PFSK-1 (cell line): ENCODE measurements around the gene CHRNB2.

Experiments used
- FOXP2 ChIP-seq: optimal IDR thresholded peaks from 2 replicates; pipeline ENCODE3; 2011; ENCODE audit warnings: borderline replicate concordance, control low read depth, inconsistent platforms; ENCODE audit not compliant: insufficient read depth; ENCODE audit errors: extremely low read length, extremely low read depth
- POLR2AphosphoS5 ChIP-seq: IDR thresholded peaks from 2 replicates; pipeline ENCODE4 v1.6.1; 2012; ENCODE audit warnings: low read depth, mild to moderate bottlenecking, control low read depth, low read length, moderate library complexity
- SIN3A ChIP-seq: IDR thresholded peaks from 2 replicates; pipeline ENCODE4 v1.6.1; 2012; ENCODE audit warnings: mild to moderate bottlenecking, low read length, moderate library complexity, borderline replicate concordance; ENCODE audit not compliant: insufficient read depth
- TAF1 ChIP-seq: IDR thresholded peaks from 2 replicates; pipeline ENCODE4 v1.6.1; 2012; ENCODE audit warnings: low read length, control low read depth, borderline replicate concordance; ENCODE audit not compliant: insufficient read depth
- TF ChIP-seq, protein P1 (sequence below), 2 experiments: IDR thresholded peaks; 2 replicates each; pipeline versions ENCODE4 v1.6.1 to v1.8.0; 2011 to 2012; ENCODE audit warnings: low read depth in 2 of 2, low read length in 2 of 2, control low read depth in 1 of 2, inconsistent platforms in 1 of 2, mild to moderate bottlenecking in 1 of 2, moderate library complexity in 1 of 2; ENCODE audit not compliant: insufficient read depth in 1 of 2

Gene CHRNB2

GRCh38 chr1:154527192-154527591 lies 40.4 kb upstream of the CHRNB2 start:
- TF ChIP-seq TAF1 (no peak), POLR2AphosphoS5 (no peak), FOXP2 (no peak), SIN3A (no peak)
- TF ChIP-seq, protein P1, sequence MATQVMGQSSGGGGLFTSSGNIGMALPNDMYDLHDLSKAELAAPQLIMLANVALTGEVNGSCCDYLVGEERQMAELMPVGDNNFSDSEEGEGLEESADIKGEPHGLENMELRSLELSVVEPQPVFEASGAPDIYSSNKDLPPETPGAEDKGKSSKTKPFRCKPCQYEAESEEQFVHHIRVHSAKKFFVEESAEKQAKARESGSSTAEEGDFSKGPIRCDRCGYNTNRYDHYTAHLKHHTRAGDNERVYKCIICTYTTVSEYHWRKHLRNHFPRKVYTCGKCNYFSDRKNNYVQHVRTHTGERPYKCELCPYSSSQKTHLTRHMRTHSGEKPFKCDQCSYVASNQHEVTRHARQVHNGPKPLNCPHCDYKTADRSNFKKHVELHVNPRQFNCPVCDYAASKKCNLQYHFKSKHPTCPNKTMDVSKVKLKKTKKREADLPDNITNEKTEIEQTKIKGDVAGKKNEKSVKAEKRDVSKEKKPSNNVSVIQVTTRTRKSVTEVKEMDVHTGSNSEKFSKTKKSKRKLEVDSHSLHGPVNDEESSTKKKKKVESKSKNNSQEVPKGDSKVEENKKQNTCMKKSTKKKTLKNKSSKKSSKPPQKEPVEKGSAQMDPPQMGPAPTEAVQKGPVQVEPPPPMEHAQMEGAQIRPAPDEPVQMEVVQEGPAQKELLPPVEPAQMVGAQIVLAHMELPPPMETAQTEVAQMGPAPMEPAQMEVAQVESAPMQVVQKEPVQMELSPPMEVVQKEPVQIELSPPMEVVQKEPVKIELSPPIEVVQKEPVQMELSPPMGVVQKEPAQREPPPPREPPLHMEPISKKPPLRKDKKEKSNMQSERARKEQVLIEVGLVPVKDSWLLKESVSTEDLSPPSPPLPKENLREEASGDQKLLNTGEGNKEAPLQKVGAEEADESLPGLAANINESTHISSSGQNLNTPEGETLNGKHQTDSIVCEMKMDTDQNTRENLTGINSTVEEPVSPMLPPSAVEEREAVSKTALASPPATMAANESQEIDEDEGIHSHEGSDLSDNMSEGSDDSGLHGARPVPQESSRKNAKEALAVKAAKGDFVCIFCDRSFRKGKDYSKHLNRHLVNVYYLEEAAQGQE (IDR thresholded peaks at IDR 0.05; ENCODE audit: insufficient read depth in 1 of 2, low read depth in 2 of 2, low read length in 2 of 2), result no peak

GRCh38 chr1:154529308-154529707 lies 38.3 kb upstream of the CHRNB2 start:
- TF ChIP-seq POLR2AphosphoS5, result no peak
- TF ChIP-seq FOXP2, result no peak
- TF ChIP-seq, protein P1 (IDR thresholded peaks at IDR 0.05; ENCODE audit: insufficient read depth in 1 of 2, low read depth in 2 of 2, low read length in 2 of 2), result no peak
- TF ChIP-seq SIN3A, result no peak
- no peak for TF ChIP-seq TAF1

DNA sequence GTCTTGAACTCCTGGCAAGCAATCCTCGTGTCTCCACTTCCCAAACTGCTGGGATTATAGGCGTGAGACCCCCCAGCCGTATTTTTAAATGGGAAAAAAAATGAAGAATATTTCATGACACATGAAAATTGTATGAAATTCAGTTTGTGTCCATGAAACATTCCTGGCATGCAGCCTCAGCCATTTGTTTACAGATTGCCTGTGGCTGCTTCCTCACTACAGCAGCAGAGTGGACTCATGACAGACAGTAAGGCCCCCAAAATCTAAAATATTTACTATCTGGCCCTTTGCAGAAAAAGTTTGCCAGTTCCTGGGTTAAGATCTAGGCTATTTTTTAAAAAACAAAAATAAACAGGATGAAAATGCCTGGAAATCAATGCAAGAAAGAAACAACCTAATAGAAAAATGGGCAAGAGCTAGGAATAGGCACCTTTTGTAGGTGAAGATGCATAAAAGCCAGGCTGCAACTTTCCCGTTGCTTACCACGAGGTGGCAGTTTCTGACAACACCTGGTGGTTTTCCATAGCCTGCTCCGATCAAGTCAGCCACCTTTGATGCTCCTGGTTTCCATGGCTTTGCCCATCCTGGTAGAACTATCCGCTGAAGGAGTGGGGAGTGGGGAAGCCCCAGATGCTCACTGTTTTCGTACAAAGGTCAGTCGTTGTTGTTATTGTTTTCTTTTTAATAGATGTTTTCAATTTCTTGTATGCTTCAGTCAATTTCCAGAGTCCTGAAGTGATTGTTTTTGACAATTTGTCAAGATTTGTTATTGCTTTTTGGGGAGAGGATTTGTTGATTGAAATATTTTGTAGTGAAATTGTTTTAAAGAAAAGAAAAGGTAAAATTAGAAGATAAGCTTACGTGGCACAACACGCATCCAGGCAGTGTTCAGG lies 33.4 kb upstream of the CHRNB2 start:
- TF ChIP-seq FOXP2 (no peak), SIN3A (no peak), TAF1 (no peak)
- TF ChIP-seq, protein P1 (IDR thresholded peaks at IDR 0.05; ENCODE audit: insufficient read depth in 1 of 2, low read depth in 2 of 2, low read length in 2 of 2), result no peak

DNA sequence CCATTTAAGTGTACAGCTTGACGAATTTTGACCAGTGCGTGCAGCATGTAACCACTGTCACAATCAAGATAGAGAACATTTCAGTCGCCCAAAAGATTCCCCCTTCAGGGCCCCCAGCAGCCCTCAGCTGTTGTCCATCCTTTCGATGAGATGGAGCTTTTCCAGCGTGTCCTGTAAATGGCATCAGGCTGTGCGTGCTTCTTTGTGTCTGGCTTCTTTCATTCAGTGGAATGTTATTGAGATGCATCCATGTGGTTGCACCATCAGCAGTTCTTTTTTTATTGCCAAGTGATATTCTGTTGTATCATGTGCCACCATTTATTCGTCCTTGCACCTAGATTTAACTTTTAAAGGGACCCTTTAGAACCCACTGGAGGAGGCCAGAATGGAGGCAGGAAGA lies 31.0 kb upstream of the CHRNB2 start:
- TF ChIP-seq POLR2AphosphoS5 (no peak), SIN3A (no peak), FOXP2 (no peak), TAF1 (no peak)
- TF ChIP-seq, protein P1 (IDR thresholded peaks at IDR 0.05; ENCODE audit: insufficient read depth in 1 of 2, low read depth in 2 of 2, low read length in 2 of 2), result no peak
